Esophagus muscularis mucosa (tissue), 4 donors: ENCODE measurements around the gene AKR1C3. TPM values are rescaled to one million over a fixed set of nuclear protein-coding genes. Genes with fewer than 3 reads are reported as not detected.
"Not testable (repeated sequence)": the region's sequence is repeated elsewhere in the genome, so short reads cannot be mapped to it uniquely, and the experiment has no call there.

Experiments used
- DNase-seq: peaks from one replicate; pipeline ENCODE4 v3.0.0-alpha.2; 2017; ENCODE audit errors: extremely low spot score
- H3K27ac ChIP-seq, 4 donors: fragments of 200-600 bp; sonication (generic); replicated peaks in 1 of 4; 1 replicate in 3 of 4; 2 replicates in 1 of 4; pipeline ENCODE4 v1.5.1; 2016 to 2019; ENCODE audit warnings: mild to moderate bottlenecking in 1 of 4
- H3K27me3 ChIP-seq, 4 donors: fragments of 200-600 bp; sonication (generic); one replicate each; pipeline versions ENCODE4 v1.5.1 to v1.6.0; 2016 to 2019
- H3K36me3 ChIP-seq, 4 donors: fragments of 200-600 bp; sonication (generic); one replicate each; pipeline ENCODE4 v1.5.1; 2016 to 2019
- H3K4me1 ChIP-seq, 4 donors: fragments of 200-600 bp; sonication (generic); one replicate each; pipeline ENCODE4 v1.5.1; 2016 to 2019
- H3K4me3 ChIP-seq, 4 donors: fragments of 200-600 bp; sonication (generic); 1 replicate in 2 of 4; 2 replicates in 2 of 4; pipeline ENCODE4 v1.5.1; 2016 to 2019; ENCODE audit warnings: mild to moderate bottlenecking in 4 of 4, moderate library complexity in 1 of 4
- H3K9me3 ChIP-seq, 4 donors: fragments of 200-600 bp; sonication (generic); 1 replicate in 3 of 4; 2 replicates in 1 of 4; pipeline ENCODE4 v1.5.1; 2016 to 2019
- EP300 ChIP-seq: sonication (generic); formaldehyde crosslinking; IDR thresholded peaks from one replicate; pipeline ENCODE4 v1.6.1; 2017; ENCODE audit warnings: antibody characterized with exemption
- POLR2A ChIP-seq: fragments of 450-650 bp; IDR thresholded peaks from one replicate; pipeline ENCODE4 v1.6.1; 2017; ENCODE audit warnings: antibody characterized with exemption, moderate library complexity, mild to moderate bottlenecking, low read depth
- POLR2AphosphoS5 ChIP-seq, 2 donors: sonication (generic); formaldehyde crosslinking; IDR thresholded peaks; one replicate each; pipeline ENCODE4 v1.6.1; 2017; ENCODE audit warnings: antibody characterized with exemption in 2 of 2
- WGBS: methylation state at CpG from one replicate; pipeline ENCODE4 v1.1.5; 2018; 5-methylcytosine and 5-hydroxymethylcytosine counted together
- intact Hi-C: fragments of 100-400 bp; cut with DNase I; formaldehyde crosslinking; loops from one replicate; pipeline ENCODE4 v1.15.1; 2023
- total RNA-seq, 4 donors: library from RNA; depleted of rRNA; stranded (reverse); fragments of >200 nt; gene quantifications; one replicate each; pipeline versions ENCODE4 v1.1.0 to v1.2.1, GENCODE V29; 2016
- TF ChIP-seq, protein P1 (sequence below), 3 experiments: fragments of 200-600 bp in 2 of 3; fragments of 450-650 bp in 1 of 3; sonication (generic) in 2 of 3; IDR thresholded peaks; one replicate each; pipeline ENCODE4 v1.5.1; 2017 to 2019; ENCODE audit warnings: antibody characterized with exemption in 3 of 3, mild to moderate bottlenecking in 2 of 3, moderate library complexity in 1 of 3

The AKR1C3 gene
- total RNA-seq, 4 donors from 2014 or later: 12.1 to 29.7 (median 19.3) TPM

GRCh38 chr10:5103481-5103880 is 9.3 kb downstream of the AKR1C3 start:
- Histone ChIP-seq H3K27ac (no peak overlapping the region), H3K36me3 (peaks cover 0 to 54% (median 26%) of the 10 kb centered on the region in 4 donors), H3K4me3 (no peak overlapping the region), H3K4me1 (no peaks in the 10 kb centered on the region), H3K27me3 (no peaks in the 10 kb centered on the region), H3K9me3 (no peaks in the 10 kb centered on the region)
- TF ChIP-seq POLR2A: no peak
- no peak for TF ChIP-seq POLR2AphosphoS5 (IDR thresholded peaks at IDR 0.05)
- TF ChIP-seq, protein P1, sequence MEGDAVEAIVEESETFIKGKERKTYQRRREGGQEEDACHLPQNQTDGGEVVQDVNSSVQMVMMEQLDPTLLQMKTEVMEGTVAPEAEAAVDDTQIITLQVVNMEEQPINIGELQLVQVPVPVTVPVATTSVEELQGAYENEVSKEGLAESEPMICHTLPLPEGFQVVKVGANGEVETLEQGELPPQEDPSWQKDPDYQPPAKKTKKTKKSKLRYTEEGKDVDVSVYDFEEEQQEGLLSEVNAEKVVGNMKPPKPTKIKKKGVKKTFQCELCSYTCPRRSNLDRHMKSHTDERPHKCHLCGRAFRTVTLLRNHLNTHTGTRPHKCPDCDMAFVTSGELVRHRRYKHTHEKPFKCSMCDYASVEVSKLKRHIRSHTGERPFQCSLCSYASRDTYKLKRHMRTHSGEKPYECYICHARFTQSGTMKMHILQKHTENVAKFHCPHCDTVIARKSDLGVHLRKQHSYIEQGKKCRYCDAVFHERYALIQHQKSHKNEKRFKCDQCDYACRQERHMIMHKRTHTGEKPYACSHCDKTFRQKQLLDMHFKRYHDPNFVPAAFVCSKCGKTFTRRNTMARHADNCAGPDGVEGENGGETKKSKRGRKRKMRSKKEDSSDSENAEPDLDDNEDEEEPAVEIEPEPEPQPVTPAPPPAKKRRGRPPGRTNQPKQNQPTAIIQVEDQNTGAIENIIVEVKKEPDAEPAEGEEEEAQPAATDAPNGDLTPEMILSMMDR (IDR thresholded peaks at IDR 0.05): no peak
- no peak for TF ChIP-seq EP300
- intact Hi-C loops: no loop called here
- 67% methylated on average over 2 of the region's 2 CpGs for WGBS
- no peak for DNase-seq

DNA sequence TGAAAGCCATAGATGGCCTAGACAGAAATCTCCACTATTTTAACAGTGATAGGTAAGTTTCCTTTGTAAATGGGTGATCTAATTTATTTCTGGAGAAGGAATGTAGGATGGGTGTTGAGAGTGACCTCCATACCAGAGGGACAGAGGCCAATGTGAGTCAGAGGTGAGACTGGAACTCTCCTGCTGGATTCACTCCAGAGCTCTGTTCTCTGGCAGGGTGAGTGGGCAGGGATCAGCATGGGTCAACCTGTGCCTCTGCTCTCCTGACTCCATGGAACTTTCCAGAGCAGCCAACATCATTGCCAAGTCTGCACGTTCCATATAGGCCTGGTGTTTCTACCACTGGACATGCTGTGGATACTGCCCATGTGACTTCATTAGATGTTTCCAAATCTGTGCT is 11.4 kb downstream of the AKR1C3 start:
- 100% methylated on average over 1 of the region's 1 CpG for WGBS
- TF ChIP-seq, protein P1 (IDR thresholded peaks at IDR 0.05): no peak
- TF ChIP-seq POLR2A (no peak), EP300 (no peak), POLR2AphosphoS5 (IDR thresholded peaks at IDR 0.05) (no peak)
- H3K9me3 ChIP-seq: no peaks in the 10 kb centered on the region
- intact Hi-C loops: no loop called here
- H3K4me1 ChIP-seq: no peaks in the 10 kb centered on the region
- no peaks in the 10 kb centered on the region for H3K27me3 ChIP-seq
- no peak overlapping the region for H3K27ac ChIP-seq
- H3K4me3 ChIP-seq: no peak overlapping the region
- H3K36me3 ChIP-seq: peaks cover 0 to 36% (median 19%) of the 10 kb centered on the region in 4 donors
- DNase-seq: no peak

DNA sequence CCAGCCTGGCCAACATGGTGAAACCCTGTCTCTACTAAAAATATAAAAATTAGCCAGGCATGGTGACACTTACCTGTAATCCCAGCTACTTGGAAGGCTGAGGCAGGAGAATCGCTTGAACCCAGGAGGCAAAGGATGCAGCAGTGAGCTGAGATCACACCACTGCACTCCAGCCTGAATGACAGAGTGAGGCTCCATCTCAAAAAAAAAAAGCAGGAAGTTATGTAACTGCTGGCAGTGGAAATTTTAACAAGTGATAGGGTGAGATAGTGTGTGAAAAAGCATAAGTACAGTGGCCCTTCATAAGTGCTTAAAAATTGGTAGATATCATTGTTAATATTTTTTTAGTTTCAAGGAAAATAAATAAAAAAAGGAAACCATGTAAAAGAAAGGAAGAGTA is 12.3 kb downstream of the AKR1C3 start:
- Histone ChIP-seq H3K9me3 (no peaks in the 10 kb centered on the region), H3K27ac (no peak overlapping the region), H3K4me1 (no peaks in the 10 kb centered on the region), H3K27me3 (no peaks in the 10 kb centered on the region), H3K4me3 (no peak overlapping the region), H3K36me3 (peaks cover 0 to 36% (median 19%) of the 10 kb centered on the region in 4 donors)
- TF ChIP-seq EP300 (no peak), POLR2A (no peak), POLR2AphosphoS5 (IDR thresholded peaks at IDR 0.05) (no peak)
- TF ChIP-seq, protein P1 (IDR thresholded peaks at IDR 0.05): no peak
- DNase-seq: no peak
- 96% methylated on average over 1 of the region's 1 CpG for WGBS
- intact Hi-C loops: no loop called here

GRCh38 chr10:5107860-5108526 is 13.8 kb downstream of the AKR1C3 start:
- H3K4me1 ChIP-seq: no peaks in the 10 kb centered on the region
- intact Hi-C loops: no loop called here
- no peak overlapping the region for H3K4me3 ChIP-seq
- H3K27me3 ChIP-seq: no peaks in the 10 kb centered on the region
- H3K9me3 ChIP-seq: no peaks in the 10 kb centered on the region
- no peak overlapping the region for H3K27ac ChIP-seq
- 59% methylated on average over 8 of the region's 8 CpGs for WGBS
- TF ChIP-seq EP300: no peak
- TF ChIP-seq POLR2AphosphoS5 (IDR thresholded peaks at IDR 0.05): no peak
- peaks cover 0 to 32% (median 16%) of the 10 kb centered on the region in 4 donors for H3K36me3 ChIP-seq
- DNase-seq: no peak

DNA sequence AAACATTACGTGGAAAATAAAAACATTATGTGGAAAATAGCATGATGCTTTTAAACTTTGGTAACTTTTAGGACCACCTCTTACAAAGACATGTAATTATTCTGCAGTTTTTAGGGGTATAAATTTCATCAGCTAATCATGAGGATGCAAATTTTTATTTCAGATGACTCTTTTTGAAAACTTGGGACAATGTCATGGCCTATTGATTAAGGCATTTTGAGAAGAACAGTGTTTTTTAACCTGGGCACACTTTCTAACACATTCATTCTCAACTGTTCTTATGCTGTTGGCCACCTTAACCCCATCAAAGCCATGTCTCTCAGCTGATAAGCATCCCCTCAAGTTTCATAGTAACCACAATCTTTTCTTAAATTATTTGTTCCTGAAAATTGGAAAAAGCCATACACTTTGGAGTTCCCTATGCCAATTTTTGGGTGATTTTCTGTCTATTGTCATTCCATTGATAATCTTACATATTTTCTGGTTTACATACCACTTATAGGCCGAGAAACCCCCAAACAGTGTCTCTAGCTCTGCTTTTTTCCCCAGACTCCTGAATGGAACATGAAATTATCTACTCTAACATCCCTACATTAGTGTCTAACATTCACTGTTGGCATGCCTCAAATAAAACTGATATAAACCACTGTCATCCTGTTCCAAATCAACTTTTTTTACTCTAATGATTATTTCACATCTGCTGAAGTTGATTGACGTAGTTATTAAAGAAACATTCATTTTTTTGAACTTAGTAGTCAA is 14.6 kb downstream of the AKR1C3 start:
- intact Hi-C loops: no loop called here
- WGBS: 44% methylated on average over 3 of the region's 3 CpGs
- DNase-seq: no peak
- H3K9me3 ChIP-seq: no peaks in the 10 kb centered on the region
- TF ChIP-seq POLR2AphosphoS5 (IDR thresholded peaks at IDR 0.05) (no peak), EP300 (no peak), POLR2A (no peak)
- TF ChIP-seq, protein P1 (IDR thresholded peaks at IDR 0.05): no peak
- H3K27ac ChIP-seq: no peak overlapping the region
- no peak overlapping the region for H3K4me3 ChIP-seq
- H3K27me3 ChIP-seq: no peaks in the 10 kb centered on the region
- no peaks in the 10 kb centered on the region for H3K4me1 ChIP-seq
- peaks cover 0 to 26% (median 15%) of the 10 kb centered on the region in 4 donors for H3K36me3 ChIP-seq

DNA sequence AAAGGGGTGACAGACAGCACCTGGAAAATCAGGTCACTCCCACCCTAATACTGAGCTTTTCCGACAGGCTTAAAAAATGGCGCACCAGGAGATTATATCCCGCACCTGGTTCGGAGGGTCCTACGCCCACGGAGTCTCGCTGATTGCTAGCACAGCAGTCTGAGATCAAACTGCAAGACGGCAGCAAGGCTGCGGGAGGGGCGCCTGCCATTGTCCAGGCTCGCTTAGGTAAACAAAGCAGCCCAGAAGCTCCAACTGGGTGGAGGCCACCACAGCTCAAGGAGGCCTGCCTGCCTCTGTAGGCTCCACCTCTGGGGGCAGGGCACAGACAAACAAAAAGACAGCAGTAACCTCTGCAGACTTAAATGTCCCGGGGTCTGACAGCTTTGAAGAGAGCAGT is 15.6 kb downstream of the AKR1C3 start:
- DNase-seq, H3K27ac ChIP-seq, H3K27me3 ChIP-seq, H3K4me3 ChIP-seq, intact Hi-C loops, H3K9me3 ChIP-seq, H3K4me1 ChIP-seq: not testable (repeated sequence)
- H3K36me3 ChIP-seq: peaks cover 0 to 26% (median 15%) of the 10 kb centered on the region in 4 donors
- WGBS: 89% methylated on average over 12 of the region's 12 CpGs
